Measurements from ENCODE around the gene NRF1.

DNA sequence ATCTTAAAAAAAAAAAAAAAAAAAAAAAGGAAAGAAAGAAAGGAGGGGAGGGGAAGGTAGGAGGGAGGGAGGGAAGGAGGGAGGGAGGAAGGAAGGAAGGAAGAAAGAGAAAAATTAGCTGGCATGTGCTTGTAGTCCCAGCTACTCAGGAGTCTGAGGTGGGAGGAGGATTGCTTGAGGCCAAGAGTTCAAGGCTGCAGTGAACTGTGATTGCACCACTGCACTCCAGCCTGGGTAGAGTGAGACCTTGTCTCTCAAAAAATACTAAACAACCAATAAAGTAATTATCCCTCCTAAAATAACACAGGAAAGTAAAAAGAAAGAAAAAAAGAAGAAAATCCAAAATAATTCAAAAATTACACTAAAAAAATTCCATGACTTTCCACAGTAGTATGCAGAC is 13.8 kb upstream of the NRF1 start:
- TF ChIP-seq, protein P1, sequence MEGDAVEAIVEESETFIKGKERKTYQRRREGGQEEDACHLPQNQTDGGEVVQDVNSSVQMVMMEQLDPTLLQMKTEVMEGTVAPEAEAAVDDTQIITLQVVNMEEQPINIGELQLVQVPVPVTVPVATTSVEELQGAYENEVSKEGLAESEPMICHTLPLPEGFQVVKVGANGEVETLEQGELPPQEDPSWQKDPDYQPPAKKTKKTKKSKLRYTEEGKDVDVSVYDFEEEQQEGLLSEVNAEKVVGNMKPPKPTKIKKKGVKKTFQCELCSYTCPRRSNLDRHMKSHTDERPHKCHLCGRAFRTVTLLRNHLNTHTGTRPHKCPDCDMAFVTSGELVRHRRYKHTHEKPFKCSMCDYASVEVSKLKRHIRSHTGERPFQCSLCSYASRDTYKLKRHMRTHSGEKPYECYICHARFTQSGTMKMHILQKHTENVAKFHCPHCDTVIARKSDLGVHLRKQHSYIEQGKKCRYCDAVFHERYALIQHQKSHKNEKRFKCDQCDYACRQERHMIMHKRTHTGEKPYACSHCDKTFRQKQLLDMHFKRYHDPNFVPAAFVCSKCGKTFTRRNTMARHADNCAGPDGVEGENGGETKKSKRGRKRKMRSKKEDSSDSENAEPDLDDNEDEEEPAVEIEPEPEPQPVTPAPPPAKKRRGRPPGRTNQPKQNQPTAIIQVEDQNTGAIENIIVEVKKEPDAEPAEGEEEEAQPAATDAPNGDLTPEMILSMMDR (IDR thresholded peaks at IDR 0.05; ENCODE audit: low read depth, low read length), result no peak
- no peak for TF ChIP-seq POLR2A (IDR thresholded peaks at IDR 0.05; ENCODE audit: extremely low read depth, insufficient read length)
- TF ChIP-seq MAX (IDR thresholded peaks at IDR 0.05; ENCODE audit: low read depth, low read length), result no peak
